ENCODE measurements around the gene CHFR.
"Not testable (repeated sequence)": the region's sequence is repeated elsewhere in the genome, so short reads cannot be mapped to it uniquely, and the experiment has no call there.

The CHFR gene

GRCh38 chr12:132839558-132840235 is 47.7 kb downstream of the CHFR start:
- H3K4me3 ChIP-seq (ENCODE audit: low read depth, low read length) = no peak overlapping the region
- no peak for TF ChIP-seq CTCF (IDR thresholded peaks at IDR 0.05; ENCODE audit: borderline replicate concordance, insufficient read depth, low read depth, low read length)

GRCh38 chr12:132838410-132839080 is 48.9 kb downstream of the CHFR start:
- H3K4me3 ChIP-seq (ENCODE audit: low read depth, low read length) = no peak overlapping the region
- TF ChIP-seq CTCF (IDR thresholded peaks at IDR 0.05; ENCODE audit: borderline replicate concordance, insufficient read depth, low read depth, low read length) = no peak

- no peak for TF ChIP-seq CTCF (IDR thresholded peaks at IDR 0.05; ENCODE audit: borderline replicate concordance, insufficient read depth, low read depth, low read length)
- H3K4me3 ChIP-seq (ENCODE audit: low read depth, low read length) = no peak overlapping the region
These were observed 49.6 kb downstream of the CHFR start for GRCh38 chr12:132837693-132838409.

- no peak overlapping the region for H3K4me3 ChIP-seq (ENCODE audit: low read depth, low read length)
- no peak for TF ChIP-seq CTCF (IDR thresholded peaks at IDR 0.05; ENCODE audit: borderline replicate concordance, insufficient read depth, low read depth, low read length)
These were observed 50.5 kb downstream of the CHFR start for GRCh38 chr12:132836795-132837331.

GRCh38 chr12:132836230-132836629 is 51.2 kb downstream of the CHFR start:
- H3K4me3 ChIP-seq (ENCODE audit: low read depth, low read length) = not testable (repeated sequence)

- no peak for TF ChIP-seq CTCF (IDR thresholded peaks at IDR 0.05; ENCODE audit: borderline replicate concordance, insufficient read depth, low read depth, low read length)
- no peak overlapping the region for H3K4me3 ChIP-seq (ENCODE audit: low read depth, low read length)
These were observed 52.1 kb downstream of the CHFR start for GRCh38 chr12:132835076-132836025.

Measured in GM12875 (cell line).